GM21381 (cell line): Measurements from ENCODE around the gene GRIN2A.

ENCODE experiments used
- ATAC-seq: cut with Tn5 transposase; IDR thresholded peaks from one replicate; pipeline ENCODE4 v1.9.1; 2021; ENCODE audit warnings: mild to moderate bottlenecking, moderate library complexity; ENCODE audit not compliant: unreplicated experiment

GRIN2A gene

GRCh38 chr16:10090816-10091215, 91.4 kb downstream of the GRIN2A start:
- no peak for ATAC-seq

- no peak for ATAC-seq
These were observed 93.8 kb downstream of the GRIN2A start for GRCh38 chr16:10088380-10088793.

GRCh38 chr16:10087151-10087550, 95.1 kb downstream of the GRIN2A start:
- no peak for ATAC-seq

GRCh38 chr16:10086620-10087019, 95.6 kb downstream of the GRIN2A start:
- no peak for ATAC-seq

- ATAC-seq, result no peak
These were observed 97.0 kb downstream of the GRIN2A start for GRCh38 chr16:10085078-10085798.

DNA sequence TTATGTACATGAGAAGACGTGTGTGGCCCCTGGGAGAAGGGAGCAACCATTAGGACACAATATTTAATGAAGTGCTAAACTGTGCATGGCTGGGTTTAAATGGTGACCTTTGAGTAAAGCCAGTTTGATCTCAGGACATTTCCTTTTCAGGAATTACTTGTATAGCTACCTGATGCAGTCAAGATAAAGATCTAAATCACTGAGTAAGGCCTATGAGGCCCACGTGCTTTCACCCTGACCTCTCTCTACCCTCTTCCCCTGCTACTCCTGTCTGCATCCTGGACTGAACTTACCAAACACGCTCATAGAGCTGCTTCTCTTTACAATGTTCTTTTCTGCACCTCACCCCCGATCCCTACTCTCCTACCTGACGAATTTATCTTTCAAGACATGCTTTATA, 98.9 kb downstream of the GRIN2A start:
- ATAC-seq, result no peak

DNA sequence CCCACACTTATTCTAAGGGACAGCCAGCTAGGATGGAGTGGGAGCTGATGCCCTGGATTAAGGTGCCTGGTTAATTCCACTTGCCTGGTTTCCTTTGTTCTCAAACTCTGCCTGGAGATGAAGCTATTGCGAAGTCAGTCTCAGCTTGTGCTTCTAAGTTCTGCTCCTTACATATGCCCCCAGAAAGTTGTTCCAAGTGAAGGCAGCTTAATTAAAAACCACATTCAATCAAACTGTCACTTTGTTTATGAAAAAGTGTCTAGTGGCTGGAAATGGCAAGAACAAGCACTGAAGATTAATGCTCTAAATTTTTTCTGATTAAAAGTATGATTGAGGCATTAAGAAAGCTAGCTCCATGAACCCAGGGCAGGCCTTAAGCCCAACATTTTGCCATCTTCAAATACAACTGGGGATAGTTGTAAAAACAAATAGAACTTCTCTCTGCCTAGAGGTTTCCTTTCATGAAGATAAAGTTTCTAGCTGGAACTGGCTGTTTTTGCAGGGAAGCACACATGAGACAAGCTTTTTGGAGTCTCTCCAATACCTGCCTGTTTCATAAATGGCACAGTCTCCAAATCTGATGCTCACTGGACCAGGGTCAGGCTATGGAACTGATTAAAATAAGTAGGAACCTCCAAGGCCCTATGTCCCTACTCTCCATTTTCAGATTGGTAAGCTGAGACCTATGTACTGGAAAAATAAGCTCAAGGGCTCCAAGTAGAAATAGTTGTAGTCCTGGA, 100.9 kb downstream of the GRIN2A start:
- no peak for ATAC-seq

GRCh38 chr16:10080051-10080772, 102.0 kb downstream of the GRIN2A start:
- ATAC-seq, result no peak

- no peak for ATAC-seq
These were observed 103.7 kb downstream of the GRIN2A start for GRCh38 chr16:10078541-10078949.

- ATAC-seq, result no peak
These were observed 104.4 kb downstream of the GRIN2A start for GRCh38 chr16:10077861-10078260.

DNA sequence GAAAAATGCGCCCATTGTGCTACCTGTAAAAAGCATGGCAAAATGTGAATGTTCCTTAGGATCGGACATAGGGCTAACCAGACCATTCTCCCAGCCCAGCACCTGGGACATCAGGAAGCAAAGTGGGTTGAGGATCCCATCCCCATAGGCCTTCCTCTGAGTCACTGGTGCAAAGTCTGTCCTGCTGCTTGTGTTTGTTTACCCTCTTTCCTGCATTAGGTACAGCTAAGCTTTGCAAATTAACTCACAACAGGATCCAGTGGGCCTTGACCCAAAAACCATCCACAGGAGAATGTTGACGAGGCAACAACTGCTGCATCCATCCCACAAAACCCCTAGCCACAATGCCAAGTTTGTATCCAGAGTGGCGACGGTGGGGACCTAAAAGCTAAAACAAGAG, 106.2 kb downstream of the GRIN2A start:
- no peak for ATAC-seq

DNA sequence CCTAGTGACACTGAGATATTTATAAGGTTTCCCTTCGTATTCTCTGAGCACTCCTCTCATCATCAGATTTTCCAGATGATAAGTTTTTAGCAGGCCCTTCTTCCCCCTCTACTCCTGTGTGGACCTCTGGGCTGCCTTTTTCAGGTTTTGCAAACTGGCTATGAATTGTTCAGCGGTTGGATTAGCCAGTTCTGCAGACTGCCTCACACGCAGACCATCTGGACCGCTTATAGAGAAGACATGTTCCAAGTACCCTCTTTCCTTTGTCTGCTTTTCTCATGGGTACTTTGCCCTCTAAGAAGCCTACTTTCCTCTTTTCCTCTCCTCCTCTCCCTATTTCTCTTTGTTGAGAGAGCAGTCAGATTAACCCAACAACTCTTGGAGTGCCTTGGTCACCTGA, 111.6 kb downstream of the GRIN2A start:
- ATAC-seq, result no peak

DNA sequence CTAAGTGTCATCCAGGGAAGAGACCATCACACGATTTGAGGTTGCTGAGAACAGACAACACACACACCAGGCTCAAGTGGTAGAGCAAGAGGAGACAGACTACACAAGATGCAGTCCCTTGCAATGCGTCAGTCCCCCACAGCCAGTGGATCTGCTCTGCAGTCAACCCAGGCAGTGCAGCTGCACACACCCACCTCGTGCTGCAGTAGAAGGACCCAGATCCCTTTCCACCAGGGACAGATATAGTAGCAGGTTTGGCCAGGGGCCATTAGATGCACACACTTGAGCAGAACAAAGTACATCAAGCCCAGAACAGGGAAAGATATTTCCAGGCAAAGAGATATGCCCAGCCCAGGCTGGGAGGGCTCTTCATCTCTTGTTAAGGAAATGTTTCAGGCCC, 112.9 kb downstream of the GRIN2A start:
- no peak for ATAC-seq

GRCh38 chr16:10067835-10068234, 114.4 kb downstream of the GRIN2A start:
- ATAC-seq, result no peak

DNA sequence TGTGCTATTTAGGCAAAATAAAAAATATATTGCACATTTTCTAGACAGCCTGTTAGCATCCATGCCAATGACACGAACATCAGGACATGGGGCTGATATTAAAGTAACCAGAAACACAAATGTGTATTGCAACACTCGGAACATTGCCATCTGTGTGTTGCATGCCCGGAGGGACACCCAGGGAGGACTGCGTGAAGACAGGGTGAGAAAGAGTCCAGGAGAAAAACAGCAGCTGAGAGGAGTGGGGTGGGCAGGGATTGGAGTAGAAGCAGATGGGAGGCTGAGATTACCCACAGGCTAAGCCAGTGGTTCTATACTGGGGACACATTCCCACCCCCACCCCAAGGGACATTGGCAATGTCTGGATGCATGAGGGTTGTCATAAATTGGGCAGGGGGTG, 114.8 kb downstream of the GRIN2A start:
- ATAC-seq, result no peak

DNA sequence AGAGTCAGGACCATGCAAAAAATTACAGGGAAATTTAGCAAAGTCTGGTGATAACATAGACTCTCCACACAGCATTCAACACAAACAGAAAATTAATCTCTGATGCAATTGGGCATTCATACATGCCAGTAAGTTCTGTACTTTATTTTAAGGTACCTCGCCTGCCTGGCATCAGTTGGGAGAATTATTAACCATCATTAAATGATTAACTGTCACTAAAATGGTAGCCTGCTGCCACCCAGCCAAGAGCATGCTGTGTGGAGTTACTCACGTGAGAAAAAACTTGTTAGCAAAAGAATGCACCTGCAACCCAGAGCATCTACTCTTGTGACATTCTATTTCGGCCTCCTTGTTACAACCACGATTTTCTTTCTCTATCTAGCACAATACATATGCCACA, 117.2 kb downstream of the GRIN2A start:
- no peak for ATAC-seq

DNA sequence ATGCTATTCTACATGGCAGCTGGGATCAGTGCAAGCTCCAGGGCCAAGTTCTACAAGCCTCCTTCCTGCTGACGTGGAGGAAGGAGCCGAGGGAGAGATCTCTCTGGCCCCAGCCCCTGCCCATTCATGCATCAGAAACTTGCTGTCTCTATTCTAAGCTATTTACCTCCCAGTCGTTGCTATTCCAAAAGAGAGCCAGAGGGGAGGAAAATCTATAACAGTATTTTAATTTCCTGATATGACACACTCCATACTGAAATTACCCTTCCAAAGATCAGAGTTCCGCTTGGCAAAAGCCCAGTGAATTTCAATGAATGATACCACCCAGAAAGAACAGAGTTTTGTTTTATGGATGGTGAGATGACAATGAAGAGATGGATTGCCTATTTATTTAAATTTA, 133.4 kb downstream of the GRIN2A start:
- ATAC-seq, result no peak

DNA sequence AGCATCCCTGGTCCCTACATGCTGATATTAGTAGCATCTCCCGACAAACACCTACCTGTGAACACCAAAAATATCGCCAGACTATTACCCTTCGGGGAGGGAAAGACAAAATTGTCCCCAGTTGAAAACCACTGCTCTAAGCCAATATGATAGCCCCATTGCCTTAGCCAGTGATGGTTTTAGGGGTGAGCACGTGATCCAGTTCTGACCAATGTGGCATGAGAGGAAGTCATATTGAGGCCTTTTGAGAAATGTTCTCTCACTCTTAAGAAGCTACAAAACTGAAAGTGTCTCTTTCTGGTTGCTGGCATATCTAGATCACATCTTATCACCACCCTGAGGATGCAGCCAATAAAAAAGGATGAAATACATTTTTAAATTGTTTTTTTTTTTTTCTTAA, 136.3 kb downstream of the GRIN2A start:
- ATAC-seq, result no peak

DNA sequence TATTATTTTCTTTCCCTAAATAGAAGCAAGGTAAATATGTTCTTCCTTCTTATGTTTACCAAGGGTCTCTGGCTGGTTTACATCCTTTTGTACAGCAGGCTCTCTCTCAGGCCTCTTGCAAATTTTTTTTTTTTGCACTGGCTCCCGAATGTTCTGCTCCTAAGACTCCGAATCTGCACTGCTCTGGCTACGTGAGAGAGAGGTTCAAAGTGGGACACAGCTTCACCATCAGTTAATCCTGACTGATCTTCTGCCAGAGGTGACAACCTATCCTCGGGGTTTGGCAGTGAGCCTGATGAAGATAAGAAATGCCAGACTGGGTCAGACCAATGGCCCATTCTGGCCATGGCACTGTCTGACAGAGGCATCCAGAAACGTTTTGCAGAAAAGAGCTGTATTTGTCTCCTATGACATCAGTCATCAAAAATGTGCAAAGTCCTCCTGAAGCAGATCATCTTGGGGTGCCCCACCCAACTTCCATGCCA, 136.9 kb downstream of the GRIN2A start:
- ATAC-seq, result no peak

DNA sequence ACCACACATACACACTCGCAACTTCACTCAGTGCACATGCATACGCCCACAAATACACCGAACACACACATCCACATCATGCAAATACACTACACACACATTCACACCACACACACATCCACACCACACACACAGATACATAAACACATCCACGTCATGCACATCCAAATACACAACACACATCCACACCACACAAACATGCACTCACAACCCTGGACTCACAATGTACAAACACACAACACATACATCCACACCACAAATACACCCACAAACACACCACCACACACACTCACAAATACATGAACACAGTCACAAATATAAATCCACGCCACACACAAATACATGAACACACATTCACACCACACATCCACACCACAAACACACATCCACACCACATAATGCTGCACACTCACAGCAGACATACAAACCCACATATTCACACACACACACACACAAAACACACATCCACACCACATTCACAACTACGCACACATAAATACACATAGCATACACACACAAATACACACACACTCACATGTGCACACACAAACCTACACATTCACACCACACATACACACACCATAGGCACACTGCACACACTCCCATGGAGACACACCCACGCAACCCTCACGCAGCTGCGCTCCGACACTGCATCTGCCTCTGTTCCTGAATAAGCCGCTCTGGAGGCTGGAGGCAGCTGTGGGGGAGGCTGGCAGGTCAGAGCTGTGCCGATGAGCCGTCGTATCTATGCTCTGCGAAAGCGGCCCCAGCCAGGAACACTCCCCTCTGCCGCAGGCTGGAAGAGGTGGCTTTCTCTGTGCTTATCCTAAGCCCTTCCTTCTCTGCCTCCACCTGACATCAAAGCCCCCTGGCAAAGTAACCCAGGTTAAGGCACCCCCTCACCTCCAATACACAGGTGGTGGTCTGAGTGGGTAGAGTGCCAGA, 141.8 kb downstream of the GRIN2A start:
- ATAC-seq, result no peak
